Spleen (tissue), 7 donors: ENCODE data around the gene SLC1A2.

Experiments used
- CTCF ChIP-seq, 11 experiments: fragments of 200-600 bp in 7 of 11; fragments of 450-650 bp in 4 of 11; sonication (generic) in 4 of 11; IDR thresholded peaks in 8 of 11; conservative IDR thresholded peaks in 3 of 11; 1 replicate in 7 of 11; 2 replicates in 4 of 11; pipeline versions ENCODE4 v1.4.0 to v1.8.0; 2016 to 2021; ENCODE audit warnings: antibody characterized with exemption in 11 of 11, inconsistent platforms in 4 of 11, mild to moderate bottlenecking in 1 of 11
- POLR2A ChIP-seq, 3 donors: fragments of 450-650 bp; IDR thresholded peaks; one replicate each; pipeline ENCODE4 v1.5.1; 2017; ENCODE audit warnings: antibody characterized with exemption in 3 of 3, mild to moderate bottlenecking in 1 of 3
- POLR2AphosphoS5 ChIP-seq, 3 donors: sonication (generic); formaldehyde crosslinking; IDR thresholded peaks; one replicate each; pipeline ENCODE4 v1.5.1; 2017; ENCODE audit warnings: antibody characterized with exemption in 3 of 3
- donor health status: DM: no; HTN: no; CAD: no; lungs with moderate emphysema.
- donor health status: DM: no; HTN: no; CAD: no.
- donor health status: DM: no; HTN: no; CAD: no.

DNA sequence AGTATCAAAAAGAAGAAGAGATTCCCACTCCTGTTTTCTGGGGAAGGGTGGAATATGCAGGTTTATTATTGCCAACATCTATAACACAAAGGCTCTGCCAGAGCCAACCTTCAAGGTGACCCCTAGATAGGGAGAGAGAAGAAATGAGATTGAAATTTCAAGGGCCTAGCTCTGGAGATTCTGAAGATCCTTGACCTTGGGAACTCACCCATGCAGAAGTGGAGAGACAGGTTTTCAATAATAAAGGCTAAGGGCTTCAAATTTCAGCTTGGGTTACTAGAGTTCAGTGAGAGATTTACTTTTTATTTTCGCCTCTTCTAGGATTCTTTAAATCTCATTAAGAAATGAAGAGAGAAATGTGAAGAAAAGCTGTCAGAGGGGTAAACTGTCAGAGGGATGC lies 182.0 kb downstream of the SLC1A2 start:
- TF ChIP-seq CTCF (IDR thresholded peaks at IDR 0.05 in 8 of 11, conservative IDR thresholded peaks at IDR 0.05 in 3 of 11) (no peak), POLR2AphosphoS5 (IDR thresholded peaks at IDR 0.05) (no peak), POLR2A (IDR thresholded peaks at IDR 0.05) (no peak)
